Measurements from ENCODE around the gene POMP. TPM values are rescaled to one million over a fixed set of nuclear protein-coding genes. Genes with fewer than 3 reads are reported as not detected.

POMP gene
- total and polyA plus RNA-seq, 4 donors: 32.2 to 132 (median 41.1) TPM

DNA sequence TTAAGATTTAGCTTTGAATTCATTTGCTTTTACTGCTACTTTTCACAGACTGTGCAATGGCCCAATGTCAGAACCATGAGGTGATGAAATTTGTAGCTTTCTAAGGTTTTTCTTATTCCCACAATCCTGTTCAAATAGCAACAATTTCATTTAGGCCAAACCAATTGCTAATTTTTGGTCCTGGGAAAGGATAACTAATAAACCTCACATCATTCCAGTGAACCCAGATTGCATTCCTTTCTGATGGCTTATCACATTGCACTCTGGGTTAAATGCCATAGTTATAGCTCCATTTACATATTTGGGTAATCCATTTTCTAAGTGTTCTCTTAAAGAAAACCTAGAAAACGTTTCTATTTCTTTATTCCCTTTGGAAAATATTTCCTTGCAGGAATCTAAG is 22.9 kb upstream of the POMP start:
- Histone ChIP-seq H3K9ac (ENCODE audit: low read depth in 1 of 2, low read length in 2 of 2) (no peak overlapping the region), H3K27me3 (ENCODE audit: control insufficient read depth in 4 of 4, insufficient read depth in 4 of 4, low read length in 3 of 4) (no peaks in the 10 kb centered on the region), H3K9me3 (ENCODE audit: control insufficient read depth in 4 of 4, low read length in 3 of 4) (no peaks in the 10 kb centered on the region), H3K4me1 (ENCODE audit: control insufficient read depth in 4 of 4, insufficient read depth in 4 of 4, low read length in 3 of 4) (peaks cover 0 to 6% (median 4%) of the 10 kb centered on the region in 4 donors), H3K27ac (ENCODE audit: low read depth in 1 of 2, low read length in 2 of 2) (no peak overlapping the region), H3K4me3 (ENCODE audit: low read depth in 1 of 3, low read length in 3 of 3) (no peak overlapping the region), H3K36me3 (ENCODE audit: control insufficient read depth in 4 of 4, insufficient read depth in 3 of 4, low read depth in 1 of 4, low read length in 3 of 4) (no peaks in the 10 kb centered on the region)
- no peak for DNase-seq (ENCODE audit: low spot score)
- 15% methylated on average over 1 of the region's 1 CpG for WGBS
- TF ChIP-seq FOXA1 (IDR thresholded peaks at IDR 0.05) (no peak), GABPA (IDR thresholded peaks at IDR 0.05 in 1 of 2, conservative IDR thresholded peaks at IDR 0.05 in 1 of 2) (no peak), SP1 (IDR thresholded peaks at IDR 0.05) (no peak), FOXA2 (IDR thresholded peaks at IDR 0.05) (no peak), TAF1 (conservative IDR thresholded peaks at IDR 0.05) (no peak), JUND (IDR thresholded peaks at IDR 0.05) (no peak), HNF4A (conservative IDR thresholded peaks at IDR 0.05) (no peak), RAD21 (IDR thresholded peaks at IDR 0.05) (no peak)
- TF ChIP-seq, protein P1, sequence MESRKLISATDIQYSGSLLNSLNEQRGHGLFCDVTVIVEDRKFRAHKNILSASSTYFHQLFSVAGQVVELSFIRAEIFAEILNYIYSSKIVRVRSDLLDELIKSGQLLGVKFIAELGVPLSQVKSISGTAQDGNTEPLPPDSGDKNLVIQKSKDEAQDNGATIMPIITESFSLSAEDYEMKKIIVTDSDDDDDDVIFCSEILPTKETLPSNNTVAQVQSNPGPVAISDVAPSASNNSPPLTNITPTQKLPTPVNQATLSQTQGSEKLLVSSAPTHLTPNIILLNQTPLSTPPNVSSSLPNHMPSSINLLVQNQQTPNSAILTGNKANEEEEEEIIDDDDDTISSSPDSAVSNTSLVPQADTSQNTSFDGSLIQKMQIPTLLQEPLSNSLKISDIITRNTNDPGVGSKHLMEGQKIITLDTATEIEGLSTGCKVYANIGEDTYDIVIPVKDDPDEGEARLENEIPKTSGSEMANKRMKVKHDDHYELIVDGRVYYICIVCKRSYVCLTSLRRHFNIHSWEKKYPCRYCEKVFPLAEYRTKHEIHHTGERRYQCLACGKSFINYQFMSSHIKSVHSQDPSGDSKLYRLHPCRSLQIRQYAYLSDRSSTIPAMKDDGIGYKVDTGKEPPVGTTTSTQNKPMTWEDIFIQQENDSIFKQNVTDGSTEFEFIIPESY (IDR thresholded peaks at IDR 0.05): no peak
- TF ChIP-seq, protein P2, sequence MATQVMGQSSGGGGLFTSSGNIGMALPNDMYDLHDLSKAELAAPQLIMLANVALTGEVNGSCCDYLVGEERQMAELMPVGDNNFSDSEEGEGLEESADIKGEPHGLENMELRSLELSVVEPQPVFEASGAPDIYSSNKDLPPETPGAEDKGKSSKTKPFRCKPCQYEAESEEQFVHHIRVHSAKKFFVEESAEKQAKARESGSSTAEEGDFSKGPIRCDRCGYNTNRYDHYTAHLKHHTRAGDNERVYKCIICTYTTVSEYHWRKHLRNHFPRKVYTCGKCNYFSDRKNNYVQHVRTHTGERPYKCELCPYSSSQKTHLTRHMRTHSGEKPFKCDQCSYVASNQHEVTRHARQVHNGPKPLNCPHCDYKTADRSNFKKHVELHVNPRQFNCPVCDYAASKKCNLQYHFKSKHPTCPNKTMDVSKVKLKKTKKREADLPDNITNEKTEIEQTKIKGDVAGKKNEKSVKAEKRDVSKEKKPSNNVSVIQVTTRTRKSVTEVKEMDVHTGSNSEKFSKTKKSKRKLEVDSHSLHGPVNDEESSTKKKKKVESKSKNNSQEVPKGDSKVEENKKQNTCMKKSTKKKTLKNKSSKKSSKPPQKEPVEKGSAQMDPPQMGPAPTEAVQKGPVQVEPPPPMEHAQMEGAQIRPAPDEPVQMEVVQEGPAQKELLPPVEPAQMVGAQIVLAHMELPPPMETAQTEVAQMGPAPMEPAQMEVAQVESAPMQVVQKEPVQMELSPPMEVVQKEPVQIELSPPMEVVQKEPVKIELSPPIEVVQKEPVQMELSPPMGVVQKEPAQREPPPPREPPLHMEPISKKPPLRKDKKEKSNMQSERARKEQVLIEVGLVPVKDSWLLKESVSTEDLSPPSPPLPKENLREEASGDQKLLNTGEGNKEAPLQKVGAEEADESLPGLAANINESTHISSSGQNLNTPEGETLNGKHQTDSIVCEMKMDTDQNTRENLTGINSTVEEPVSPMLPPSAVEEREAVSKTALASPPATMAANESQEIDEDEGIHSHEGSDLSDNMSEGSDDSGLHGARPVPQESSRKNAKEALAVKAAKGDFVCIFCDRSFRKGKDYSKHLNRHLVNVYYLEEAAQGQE (IDR thresholded peaks at IDR 0.05): no peak
- TF ChIP-seq, protein P3, sequence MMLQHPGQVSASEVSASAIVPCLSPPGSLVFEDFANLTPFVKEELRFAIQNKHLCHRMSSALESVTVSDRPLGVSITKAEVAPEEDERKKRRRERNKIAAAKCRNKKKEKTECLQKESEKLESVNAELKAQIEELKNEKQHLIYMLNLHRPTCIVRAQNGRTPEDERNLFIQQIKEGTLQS (IDR thresholded peaks at IDR 0.05): no peak

DNA sequence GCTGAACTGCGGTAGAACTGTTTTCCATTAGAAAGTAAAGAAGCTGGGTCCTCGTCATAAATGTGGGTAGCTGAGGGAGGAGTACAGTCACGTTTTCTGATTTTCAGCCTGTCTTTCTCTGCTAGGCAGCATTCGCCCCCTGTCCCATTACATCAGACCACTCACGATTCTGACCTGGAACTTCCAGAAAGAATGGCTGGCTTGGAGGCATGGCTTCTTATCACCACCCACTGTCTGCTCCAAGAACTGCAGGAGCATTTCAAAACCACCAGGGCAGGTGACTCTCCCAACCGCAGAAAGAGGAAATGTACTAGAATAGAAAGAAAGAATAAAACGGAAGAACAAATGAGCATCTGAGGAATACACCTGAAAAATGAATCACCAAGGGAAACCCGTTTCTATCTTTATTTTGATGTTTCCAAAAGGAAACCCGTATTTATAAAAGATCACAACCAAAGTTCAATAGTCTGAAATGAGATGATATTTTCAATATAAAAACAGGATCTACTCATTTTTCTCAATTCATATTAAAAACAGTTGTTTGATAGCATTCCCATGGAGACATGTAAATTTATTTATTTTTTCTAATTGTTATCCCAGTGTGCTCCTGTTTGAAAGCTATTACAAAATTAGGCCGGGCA is 22.1 kb upstream of the POMP start:
- Histone ChIP-seq H3K27ac (ENCODE audit: low read depth in 1 of 2, low read length in 2 of 2) (no peak overlapping the region), H3K4me3 (ENCODE audit: low read depth in 1 of 3, low read length in 3 of 3) (no peak overlapping the region), H3K9ac (ENCODE audit: low read depth in 1 of 2, low read length in 2 of 2) (no peak overlapping the region), H3K27me3 (ENCODE audit: control insufficient read depth in 4 of 4, insufficient read depth in 4 of 4, low read length in 3 of 4) (no peaks in the 10 kb centered on the region), H3K9me3 (ENCODE audit: control insufficient read depth in 4 of 4, low read length in 3 of 4) (no peaks in the 10 kb centered on the region), H3K36me3 (ENCODE audit: control insufficient read depth in 4 of 4, insufficient read depth in 3 of 4, low read depth in 1 of 4, low read length in 3 of 4) (no peaks in the 10 kb centered on the region), H3K4me1 (ENCODE audit: control insufficient read depth in 4 of 4, insufficient read depth in 4 of 4, low read length in 3 of 4) (peaks cover 0 to 6% (median 4%) of the 10 kb centered on the region in 4 donors)
- 32% methylated on average over 10 of the region's 10 CpGs for WGBS
- peak; percentile 47 for DNase-seq (ENCODE audit: low spot score)
- TF ChIP-seq, protein P4, sequence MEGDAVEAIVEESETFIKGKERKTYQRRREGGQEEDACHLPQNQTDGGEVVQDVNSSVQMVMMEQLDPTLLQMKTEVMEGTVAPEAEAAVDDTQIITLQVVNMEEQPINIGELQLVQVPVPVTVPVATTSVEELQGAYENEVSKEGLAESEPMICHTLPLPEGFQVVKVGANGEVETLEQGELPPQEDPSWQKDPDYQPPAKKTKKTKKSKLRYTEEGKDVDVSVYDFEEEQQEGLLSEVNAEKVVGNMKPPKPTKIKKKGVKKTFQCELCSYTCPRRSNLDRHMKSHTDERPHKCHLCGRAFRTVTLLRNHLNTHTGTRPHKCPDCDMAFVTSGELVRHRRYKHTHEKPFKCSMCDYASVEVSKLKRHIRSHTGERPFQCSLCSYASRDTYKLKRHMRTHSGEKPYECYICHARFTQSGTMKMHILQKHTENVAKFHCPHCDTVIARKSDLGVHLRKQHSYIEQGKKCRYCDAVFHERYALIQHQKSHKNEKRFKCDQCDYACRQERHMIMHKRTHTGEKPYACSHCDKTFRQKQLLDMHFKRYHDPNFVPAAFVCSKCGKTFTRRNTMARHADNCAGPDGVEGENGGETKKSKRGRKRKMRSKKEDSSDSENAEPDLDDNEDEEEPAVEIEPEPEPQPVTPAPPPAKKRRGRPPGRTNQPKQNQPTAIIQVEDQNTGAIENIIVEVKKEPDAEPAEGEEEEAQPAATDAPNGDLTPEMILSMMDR (IDR thresholded peaks at IDR 0.05; ENCODE audit: low read depth, low read length, missing input control): peak; percentile 75
- no peak for TF ChIP-seq YY1 (IDR thresholded peaks at IDR 0.05)
- TF ChIP-seq RAD21 (IDR thresholded peaks at IDR 0.05): peak; percentile 92 to 93
